ENCODE results near the gene APOH. TPM values are rescaled to one million over a fixed set of nuclear protein-coding genes. Genes with fewer than 3 reads are reported as not detected.
A peak's percentile ranks its signal among the peaks of the same experiment; 100 is the strongest.

APOH gene
- total RNA-seq, 1 donor from 2014 or later, result not detected

- Mint-ChIP-seq H3K36me3 (no peaks in the 10 kb centered on the region), H3K27ac (no peak overlapping the region), H3K4me1 (peaks cover 3% of the 10 kb centered on the region), H3K27me3 (ENCODE audit: insufficient read depth, low read depth) (peaks cover 4% of the 10 kb centered on the region), H3K4me3 (no peak overlapping the region), H3K9me3 (peaks cover 7% of the 10 kb centered on the region)
- TF ChIP-seq EZH2phosphoT487 (IDR thresholded peaks at IDR 0.05) (no peak), CTCF (IDR thresholded peaks at IDR 0.05) (no peak), EZH2 (IDR thresholded peaks at IDR 0.05) (no peak)
- H3K4me3 ChIP-seq, result no peak overlapping the region
- H3K79me2 ChIP-seq (ENCODE audit: low read depth), result no peaks in the 10 kb centered on the region
- H3K4me1 ChIP-seq, result peaks cover 3% of the 10 kb centered on the region
- DNase-seq (ENCODE audit: low spot score), result no peak
- H2AFZ ChIP-seq (replicated peaks), result no peak overlapping the region
- no peaks in the 10 kb centered on the region for H3K27me3 ChIP-seq
- H3K27ac ChIP-seq, result no peak overlapping the region
- no peaks in the 10 kb centered on the region for H3K9me3 ChIP-seq (ENCODE audit: low read depth)
- H3K36me3 ChIP-seq, result no peaks in the 10 kb centered on the region
- H3F3A ChIP-seq (ENCODE audit: low read depth), result no peaks in the 10 kb centered on the region
- H4K20me1 ChIP-seq (ENCODE audit: low read depth), result no peaks in the 10 kb centered on the region
- no peak overlapping the region for H3K4me2 ChIP-seq
- no peak overlapping the region for H3K9ac ChIP-seq
These were observed 21.3 kb downstream of the APOH start for GRCh38 chr17:66207936-66208335.

- Mint-ChIP-seq H3K4me3 (no peak overlapping the region), H3K27me3 (ENCODE audit: insufficient read depth, low read depth) (peaks cover 4% of the 10 kb centered on the region), H3K27ac (peak overlapping the region; percentile 76), H3K9me3 (peaks cover 7% of the 10 kb centered on the region), H3K36me3 (no peaks in the 10 kb centered on the region), H3K4me1 (peaks cover 15% of the 10 kb centered on the region)
- H4K20me1 ChIP-seq (ENCODE audit: low read depth), result no peaks in the 10 kb centered on the region
- no peak overlapping the region for H2AFZ ChIP-seq (replicated peaks)
- H3K27ac ChIP-seq, result no peak overlapping the region
- no peak overlapping the region for H3K4me2 ChIP-seq
- H3K4me3 ChIP-seq, result no peak overlapping the region
- no peak for DNase-seq (ENCODE audit: low spot score)
- no peaks in the 10 kb centered on the region for H3K9me3 ChIP-seq (ENCODE audit: low read depth)
- H3K27me3 ChIP-seq, result no peaks in the 10 kb centered on the region
- H3K9ac ChIP-seq, result no peak overlapping the region
- no peaks in the 10 kb centered on the region for H3F3A ChIP-seq (ENCODE audit: low read depth)
- no peaks in the 10 kb centered on the region for H3K36me3 ChIP-seq
- TF ChIP-seq CTCF (IDR thresholded peaks at IDR 0.05), result no peak
- no peak for TF ChIP-seq EZH2 (IDR thresholded peaks at IDR 0.05)
- TF ChIP-seq EZH2phosphoT487 (IDR thresholded peaks at IDR 0.05), result no peak
- H3K4me1 ChIP-seq, result no peaks in the 10 kb centered on the region
- no peaks in the 10 kb centered on the region for H3K79me2 ChIP-seq (ENCODE audit: low read depth)
These were observed 25.8 kb downstream of the APOH start for GRCh38 chr17:66203274-66204015.

- Mint-ChIP-seq H3K36me3 (no peaks in the 10 kb centered on the region), H3K4me1 (peaks cover 15% of the 10 kb centered on the region), H3K27ac (peak overlapping the region; percentile 36), H3K27me3 (ENCODE audit: insufficient read depth, low read depth) (peaks cover 4% of the 10 kb centered on the region), H3K9me3 (peaks cover 7% of the 10 kb centered on the region), H3K4me3 (no peak overlapping the region)
- H3K36me3 ChIP-seq, result no peaks in the 10 kb centered on the region
- H3K9me3 ChIP-seq (ENCODE audit: low read depth), result no peaks in the 10 kb centered on the region
- peak; percentile 76 for DNase-seq (ENCODE audit: low spot score)
- H4K20me1 ChIP-seq (ENCODE audit: low read depth), result no peaks in the 10 kb centered on the region
- H3K27ac ChIP-seq, result no peak overlapping the region
- H2AFZ ChIP-seq (replicated peaks), result peak overlapping the region; percentile 44
- no peaks in the 10 kb centered on the region for H3K79me2 ChIP-seq (ENCODE audit: low read depth)
- H3F3A ChIP-seq (ENCODE audit: low read depth), result no peaks in the 10 kb centered on the region
- no peak overlapping the region for H3K9ac ChIP-seq
- no peak overlapping the region for H3K4me3 ChIP-seq
- H3K4me2 ChIP-seq, result no peak overlapping the region
- no peaks in the 10 kb centered on the region for H3K27me3 ChIP-seq
- H3K4me1 ChIP-seq, result no peaks in the 10 kb centered on the region
- TF ChIP-seq CTCF (IDR thresholded peaks at IDR 0.05), result peak; percentile 71
- TF ChIP-seq EZH2phosphoT487 (IDR thresholded peaks at IDR 0.05), result no peak
- TF ChIP-seq EZH2 (IDR thresholded peaks at IDR 0.05), result no peak
These were observed 28.5 kb downstream of the APOH start for GRCh38 chr17:66200685-66201092.
